Central memory CD4-positive, alpha-beta T cell (primary cell): ENCODE data around the gene KIF26A.

Source experiments
- DNase-seq: peaks from one replicate; pipeline ENCODE4 v3.0.0; 2022

KIF26A gene

GRCh38 chr14:104133496-104133895, 4.9 kb upstream of the KIF26A start:
- no peak for DNase-seq

- DNase-seq, result no peak
These were observed 4.1 kb upstream of the KIF26A start for GRCh38 chr14:104134061-104134965.

GRCh38 chr14:104135121-104135903, 3.1 kb upstream of the KIF26A start:
- no peak for DNase-seq

GRCh38 chr14:104135904-104136471, 2.4 kb upstream of the KIF26A start:
- DNase-seq, result no peak

GRCh38 chr14:104136472-104137296, 1.7 kb upstream of the KIF26A start:
- DNase-seq, result no peak

GRCh38 chr14:104137297-104138097, 890 bp upstream of the KIF26A start:
- peak; percentile 36 for DNase-seq

- no peak for DNase-seq
These were observed 502 bp downstream of the KIF26A start for GRCh38 chr14:104138718-104139459.

- no peak for DNase-seq
These were observed 1.2 kb downstream of the KIF26A start for GRCh38 chr14:104139460-104140212.

GRCh38 chr14:104140213-104140462, 1.8 kb downstream of the KIF26A start:
- no peak for DNase-seq

GRCh38 chr14:104140463-104141331, 2.3 kb downstream of the KIF26A start:
- no peak for DNase-seq

GRCh38 chr14:104141621-104142091, 3.3 kb downstream of the KIF26A start:
- DNase-seq, result no peak

GRCh38 chr14:104142136-104142945, 4.0 kb downstream of the KIF26A start:
- DNase-seq, result no peak

GRCh38 chr14:104142946-104143470, 4.6 kb downstream of the KIF26A start:
- no peak for DNase-seq

GRCh38 chr14:104143521-104144452, 5.4 kb downstream of the KIF26A start:
- no peak for DNase-seq

GRCh38 chr14:104144453-104144790, 6.0 kb downstream of the KIF26A start:
- no peak for DNase-seq

GRCh38 chr14:104144911-104145825, 6.8 kb downstream of the KIF26A start:
- no peak for DNase-seq
